Loucy (cell line): ENCODE results near the gene PIP5K1C.

ENCODE experiments used
- H2AFZ ChIP-seq: fragments of 200-600 bp; sonication (generic); 2 replicates; pipeline ENCODE4 v1.6.0; 2016; ENCODE audit warnings: antibody characterized with exemption, mild to moderate bottlenecking, low read length, moderate library complexity
- H3F3A ChIP-seq: fragments of 200-600 bp; 2 replicates; pipeline ENCODE4 v1.6.0; 2016; ENCODE audit warnings: antibody characterized with exemption, low read depth, mild to moderate bottlenecking
- H3K27me3 ChIP-seq: fragments of 200-600 bp; sonication (generic); 2 replicates; pipeline ENCODE4 v1.6.1; 2014; ENCODE audit warnings: low read length, mild to moderate bottlenecking; ENCODE audit not compliant: insufficient read depth, poor library complexity, severe bottlenecking
- H3K36me3 ChIP-seq: fragments of 200-600 bp; sonication (generic); 2 replicates; pipeline ENCODE4 v1.6.1; 2016; ENCODE audit warnings: low read length; ENCODE audit not compliant: insufficient read depth
- H3K4me1 ChIP-seq: fragments of 200-600 bp; sonication (generic); 2 replicates; pipeline ENCODE4 v1.5.1; 2014; ENCODE audit warnings: low read length, mild to moderate bottlenecking; ENCODE audit not compliant: insufficient read depth, poor library complexity, severe bottlenecking
- H3K4me2 ChIP-seq: fragments of 200-600 bp; sonication (generic); 2 replicates; pipeline ENCODE4 v1.6.0; 2014; ENCODE audit warnings: antibody characterized with exemption, low read length, low read depth, mild to moderate bottlenecking; ENCODE audit not compliant: poor library complexity, severe bottlenecking
- H3K4me3 ChIP-seq: fragments of 200-600 bp; sonication (generic); 2 replicates; pipeline ENCODE4 v1.5.1; 2014; ENCODE audit warnings: low read length, mild to moderate bottlenecking, mixed read lengths; ENCODE audit not compliant: poor library complexity, severe bottlenecking
- H3K79me2 ChIP-seq: fragments of 200-600 bp; sonication (generic); 2 replicates; pipeline ENCODE4 v1.6.1; 2014; ENCODE audit warnings: low read length; ENCODE audit not compliant: insufficient read depth
- H3K9ac ChIP-seq: fragments of 200-600 bp; sonication (generic); 2 replicates; pipeline ENCODE4 v1.6.0; 2014; ENCODE audit warnings: mild to moderate bottlenecking, low read depth, low read length, moderate library complexity; ENCODE audit not compliant: poor library complexity, severe bottlenecking
- H3K9me2 ChIP-seq: fragments of 200-600 bp; sonication (generic); replicated peaks from 2 replicates; pipeline ENCODE4 v1.6.1; 2016; ENCODE audit warnings: low read depth, low read length, mixed read lengths
- H3K9me3 ChIP-seq: fragments of 200-600 bp; sonication (generic); 2 replicates; pipeline ENCODE4 v1.6.1; 2014; ENCODE audit warnings: mild to moderate bottlenecking, antibody characterized with exemption, low read length, low read depth; ENCODE audit not compliant: insufficient read depth
- H4K20me1 ChIP-seq: fragments of 200-600 bp; sonication (generic); 2 replicates; pipeline ENCODE4 v1.6.0; 2014; ENCODE audit warnings: antibody characterized with exemption, low read length, mild to moderate bottlenecking; ENCODE audit not compliant: insufficient read depth, poor library complexity, severe bottlenecking
- CTCF ChIP-seq: fragments of 200-600 bp; sonication (generic); conservative IDR thresholded peaks from 2 replicates; pipeline ENCODE4 v1.5.1; 2014; ENCODE audit warnings: mild to moderate bottlenecking, antibody characterized with exemption, low read length
- EZH2phosphoT487 ChIP-seq: fragments of 200-600 bp; IDR thresholded peaks from 2 replicates; pipeline ENCODE4 v1.6.1; 2018; ENCODE audit warnings: antibody characterized with exemption, mild to moderate bottlenecking, moderate library complexity, borderline replicate concordance

PIP5K1C gene

DNA sequence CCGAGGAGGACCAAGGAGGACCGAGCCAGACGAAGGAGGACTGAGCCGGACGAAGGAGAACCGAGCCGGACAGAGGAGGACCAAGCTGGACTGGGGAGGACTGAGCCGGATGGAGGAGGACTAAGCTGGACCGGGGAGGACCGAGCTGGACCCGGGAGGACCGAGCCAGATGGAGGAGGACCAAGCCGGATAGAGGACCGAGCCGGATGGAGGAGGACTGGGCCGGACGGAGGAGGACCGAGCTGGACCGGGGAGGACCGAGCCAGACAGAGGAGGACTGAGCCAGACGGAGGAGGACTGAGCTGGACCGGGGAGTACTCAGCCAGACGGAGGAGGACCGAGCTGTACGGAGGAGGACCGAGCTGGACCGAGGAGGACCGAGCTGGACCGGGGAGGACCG, 3.2 kb downstream of the PIP5K1C start:
- Histone ChIP-seq H3K36me3 (no peaks in the 10 kb centered on the region), H3F3A (no peaks in the 10 kb centered on the region), H2AFZ (no peak overlapping the region), H3K4me2 (no peak overlapping the region), H3K9me2 (no peaks in the 10 kb centered on the region), H3K9me3 (no peaks in the 10 kb centered on the region), H3K79me2 (peaks cover 29% of the 10 kb centered on the region), H4K20me1 (peaks cover 37% of the 10 kb centered on the region), H3K4me3 (no peak overlapping the region), H3K9ac (no peak overlapping the region), H3K4me1 (peaks cover 14% of the 10 kb centered on the region), H3K27me3 (no peaks in the 10 kb centered on the region)
- TF ChIP-seq CTCF, result no peak
- TF ChIP-seq EZH2phosphoT487, result no peak

- Histone ChIP-seq H3K4me1 (peaks cover 15% of the 10 kb centered on the region), H3K4me3 (no peak overlapping the region), H3K9me2 (no peaks in the 10 kb centered on the region), H3K79me2 (peaks cover 29% of the 10 kb centered on the region), H3K27me3 (no peaks in the 10 kb centered on the region), H3K9me3 (no peaks in the 10 kb centered on the region), H4K20me1 (peaks cover 42% of the 10 kb centered on the region), H3K36me3 (no peaks in the 10 kb centered on the region), H2AFZ (no peak overlapping the region), H3F3A (no peaks in the 10 kb centered on the region), H3K9ac (no peak overlapping the region), H3K4me2 (no peak overlapping the region)
- TF ChIP-seq CTCF (no peak), EZH2phosphoT487 (no peak)
These were observed 3.6 kb downstream of the PIP5K1C start for GRCh38 chr19:3696660-3696995.

DNA sequence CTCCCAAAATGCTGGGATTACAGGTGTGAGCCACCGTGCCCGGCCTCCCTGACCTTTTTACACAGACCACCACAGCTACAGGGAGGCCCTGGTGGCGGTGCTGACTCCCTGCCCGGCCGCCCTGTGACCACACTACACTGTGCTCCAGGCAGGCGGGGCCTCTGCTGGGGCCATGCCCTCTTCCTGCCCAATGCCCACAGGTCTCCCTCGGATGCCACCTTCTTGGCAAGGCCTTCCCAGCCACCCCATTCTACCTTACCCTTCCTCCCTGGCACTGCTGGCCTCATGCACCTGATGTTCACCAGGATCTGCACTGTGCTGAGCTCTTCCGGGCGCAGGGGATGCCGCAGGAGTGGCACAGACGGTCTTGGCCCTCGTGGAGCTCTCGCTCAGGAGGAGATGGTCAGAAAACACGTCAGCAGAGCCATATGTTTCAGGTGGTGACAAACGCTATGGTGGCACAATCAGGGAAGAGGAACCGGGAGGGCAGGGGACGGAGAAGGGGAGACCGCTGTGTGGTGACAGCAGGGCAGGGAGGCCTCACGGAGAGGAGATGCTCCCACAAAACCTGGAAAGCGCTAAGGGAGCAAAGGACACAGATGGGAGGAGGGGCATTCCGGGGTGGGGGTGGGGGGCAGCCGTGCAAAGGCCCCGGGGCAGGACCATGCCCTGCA, 4.1 kb downstream of the PIP5K1C start:
- Histone ChIP-seq H3K36me3 (no peaks in the 10 kb centered on the region), H3F3A (no peaks in the 10 kb centered on the region), H2AFZ (no peak overlapping the region), H3K4me1 (peaks cover 20% of the 10 kb centered on the region), H3K9me3 (no peaks in the 10 kb centered on the region), H3K9ac (no peak overlapping the region), H4K20me1 (peaks cover 43% of the 10 kb centered on the region), H3K27me3 (no peaks in the 10 kb centered on the region), H3K9me2 (no peaks in the 10 kb centered on the region), H3K4me2 (no peak overlapping the region), H3K4me3 (no peak overlapping the region), H3K79me2 (peaks cover 29% of the 10 kb centered on the region)
- TF ChIP-seq EZH2phosphoT487 (no peak), CTCF (no peak)
